Suprapubic skin (tissue), 4 donors: ENCODE data around the gene AP2M1. TPM values are rescaled to one million over a fixed set of nuclear protein-coding genes. Genes with fewer than 3 reads are reported as not detected.

Source experiments
- DNase-seq, 2 donors: peaks; one replicate each; pipeline ENCODE4 v3.0.0-alpha.2; 2019; ENCODE audit warnings: low spot score in 2 of 2
- H3K27ac ChIP-seq: fragments of 200-600 bp; sonication (generic); one replicate; pipeline ENCODE4 v1.5.1; 2019
- H3K27me3 ChIP-seq: fragments of 200-600 bp; sonication (generic); one replicate; pipeline ENCODE4 v1.5.1; 2019
- H3K36me3 ChIP-seq: fragments of 200-600 bp; sonication (generic); one replicate; pipeline ENCODE4 v1.5.1; 2019
- H3K4me1 ChIP-seq: fragments of 200-600 bp; sonication (generic); one replicate; pipeline ENCODE4 v1.5.1; 2019
- H3K4me3 ChIP-seq: fragments of 200-600 bp; sonication (generic); one replicate; pipeline ENCODE4 v1.5.1; 2019; ENCODE audit warnings: mild to moderate bottlenecking
- H3K9me3 ChIP-seq: fragments of 200-600 bp; sonication (generic); one replicate; pipeline ENCODE4 v1.5.1; 2019
- EP300 ChIP-seq: sonication (generic); formaldehyde crosslinking; IDR thresholded peaks from one replicate; pipeline ENCODE4 v1.6.1; 2017; ENCODE audit warnings: antibody characterized with exemption
- POLR2A ChIP-seq, 2 donors: fragments of 450-650 bp; IDR thresholded peaks; one replicate each; pipeline ENCODE4 v1.6.1; 2017; ENCODE audit warnings: antibody characterized with exemption in 2 of 2, mild to moderate bottlenecking in 2 of 2, moderate library complexity in 2 of 2
- POLR2AphosphoS5 ChIP-seq, 3 donors: sonication (generic); formaldehyde crosslinking; IDR thresholded peaks; one replicate each; pipeline ENCODE4 v1.6.1; 2017; ENCODE audit warnings: antibody characterized with exemption in 3 of 3
- WGBS: methylation state at CpG from one replicate; pipeline ENCODE4 v1.1.5; 2018; 5-methylcytosine and 5-hydroxymethylcytosine counted together
- total RNA-seq, 4 donors: library from RNA; depleted of rRNA; stranded (reverse); fragments of >200 nt; gene quantifications; one replicate each; pipeline ENCODE4 v1.1.0, GENCODE V29; 2016
- TF ChIP-seq, protein P1 (sequence below), 2 donors: fragments of 200-600 bp in 1 of 2; fragments of 450-650 bp in 1 of 2; sonication (generic) in 1 of 2; IDR thresholded peaks; one replicate each; pipeline ENCODE4 v1.5.1; 2016 to 2019; ENCODE audit warnings: antibody characterized with exemption in 2 of 2, mild to moderate bottlenecking in 1 of 2, moderate library complexity in 1 of 2

Gene AP2M1
- total RNA-seq, 4 donors from 2014 or later, result 112 to 137 (median 121) TPM

GRCh38 chr3:184133840-184134745 lies 40.6 kb upstream of the AP2M1 start:
- peak; percentile 87 to 90 for DNase-seq
- Histone ChIP-seq H3K4me1 (peaks cover 32% of the 10 kb centered on the region), H3K27me3 (no peaks in the 10 kb centered on the region), H3K36me3 (peaks cover 14% of the 10 kb centered on the region), H3K27ac (peak overlapping the region; percentile 94), H3K4me3 (peak overlapping the region; percentile 96), H3K9me3 (no peaks in the 10 kb centered on the region)
- 1% methylated on average over 37 of the region's 37 CpGs for whole genome bisulfite sequencing
- TF ChIP-seq POLR2A (IDR thresholded peaks at IDR 0.05), result no peak
- peak in 1 of 3 donors; percentile 41 for TF ChIP-seq POLR2AphosphoS5 (IDR thresholded peaks at IDR 0.05)

GRCh38 chr3:184134746-184135148 lies 39.9 kb upstream of the AP2M1 start:
- no peaks in the 10 kb centered on the region for H3K9me3 ChIP-seq
- H3K4me1 ChIP-seq, result peaks cover 32% of the 10 kb centered on the region
- DNase-seq, result peak in 1 of 2 donors; percentile 69
- peak overlapping the region; percentile 94 for H3K27ac ChIP-seq
- H3K27me3 ChIP-seq, result no peaks in the 10 kb centered on the region
- TF ChIP-seq POLR2A (IDR thresholded peaks at IDR 0.05) (no peak), POLR2AphosphoS5 (IDR thresholded peaks at IDR 0.05) (no peak), EP300 (no peak)
- TF ChIP-seq, protein P1, sequence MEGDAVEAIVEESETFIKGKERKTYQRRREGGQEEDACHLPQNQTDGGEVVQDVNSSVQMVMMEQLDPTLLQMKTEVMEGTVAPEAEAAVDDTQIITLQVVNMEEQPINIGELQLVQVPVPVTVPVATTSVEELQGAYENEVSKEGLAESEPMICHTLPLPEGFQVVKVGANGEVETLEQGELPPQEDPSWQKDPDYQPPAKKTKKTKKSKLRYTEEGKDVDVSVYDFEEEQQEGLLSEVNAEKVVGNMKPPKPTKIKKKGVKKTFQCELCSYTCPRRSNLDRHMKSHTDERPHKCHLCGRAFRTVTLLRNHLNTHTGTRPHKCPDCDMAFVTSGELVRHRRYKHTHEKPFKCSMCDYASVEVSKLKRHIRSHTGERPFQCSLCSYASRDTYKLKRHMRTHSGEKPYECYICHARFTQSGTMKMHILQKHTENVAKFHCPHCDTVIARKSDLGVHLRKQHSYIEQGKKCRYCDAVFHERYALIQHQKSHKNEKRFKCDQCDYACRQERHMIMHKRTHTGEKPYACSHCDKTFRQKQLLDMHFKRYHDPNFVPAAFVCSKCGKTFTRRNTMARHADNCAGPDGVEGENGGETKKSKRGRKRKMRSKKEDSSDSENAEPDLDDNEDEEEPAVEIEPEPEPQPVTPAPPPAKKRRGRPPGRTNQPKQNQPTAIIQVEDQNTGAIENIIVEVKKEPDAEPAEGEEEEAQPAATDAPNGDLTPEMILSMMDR (IDR thresholded peaks at IDR 0.05), result no peak
- under 1% methylated on average over 18 of the region's 21 CpGs for WGBS
- H3K36me3 ChIP-seq, result peaks cover 18% of the 10 kb centered on the region
- peak overlapping the region; percentile 96 for H3K4me3 ChIP-seq

DNA sequence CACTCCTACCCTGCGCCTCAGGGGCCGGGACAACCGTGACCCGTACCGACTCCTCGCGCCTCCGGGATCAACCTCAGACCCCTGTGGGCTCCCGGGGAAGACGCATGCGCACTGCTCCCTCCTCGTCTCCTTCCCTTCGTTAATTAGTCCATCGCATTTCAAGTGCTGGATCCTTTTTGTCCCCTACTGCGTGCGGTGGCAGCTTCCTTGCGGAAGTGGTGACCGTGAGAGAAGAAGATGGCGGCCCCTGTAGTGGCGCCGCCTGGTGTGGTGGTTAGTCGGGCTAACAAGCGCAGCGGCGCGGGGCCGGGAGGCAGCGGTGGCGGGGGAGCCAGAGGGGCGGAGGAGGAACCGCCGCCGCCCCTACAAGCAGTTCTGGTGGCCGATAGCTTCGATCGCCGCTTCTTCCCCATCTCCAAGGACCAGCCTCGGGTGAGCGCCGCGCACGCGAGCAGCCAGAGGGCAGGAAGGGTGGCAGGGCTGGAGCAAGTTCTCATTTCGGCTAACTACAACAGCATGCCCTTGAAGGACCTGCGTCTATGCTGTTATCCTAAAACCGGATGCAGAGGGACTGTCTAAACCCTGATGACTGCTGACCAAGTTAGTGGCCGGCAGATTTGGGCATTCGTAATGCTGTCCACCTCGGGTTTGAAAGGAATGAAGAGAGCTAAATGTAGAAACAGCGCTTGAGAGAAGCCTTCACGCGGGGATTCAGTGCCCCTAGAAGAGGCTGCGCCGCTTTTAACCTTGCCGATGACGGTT lies 39.3 kb upstream of the AP2M1 start, which contains the start of gene EIF2B5:
Gene EIF2B5 (plus strand): TSS at position 210 of the 762 bp plus-strand sequence. CDS start 28 bp downstream, at position 238.
- Histone ChIP-seq H3K27ac (peak within 1 kb of the TSS; percentile 94), H3K36me3 (peaks cover 24% of the 10 kb centered on the region), H3K9me3 (no peaks in the 10 kb centered on the region), H3K4me1 (peaks cover 32% of the 10 kb centered on the region), H3K27me3 (no peaks in the 10 kb centered on the region), H3K4me3 (peak within 1 kb of the TSS; percentile 96)
- peak; percentile 9 to 81 (median 71) for TF ChIP-seq POLR2AphosphoS5 (IDR thresholded peaks at IDR 0.05)
- TF ChIP-seq, protein P1 (IDR thresholded peaks at IDR 0.05), result peak in 1 of 2 donors; percentile 15
- TF ChIP-seq POLR2A (IDR thresholded peaks at IDR 0.05), result peak; percentile 26 to 54
- TF ChIP-seq EP300, result no peak
- DNase-seq, result peak; percentile 94 to 95
- under 1% methylated on average over 26 of the region's 56 CpGs for WGBS

GRCh38 chr3:184135911-184136260 lies 38.8 kb upstream of the AP2M1 start:
- H3K4me3 ChIP-seq, result peak overlapping the region; percentile 96
- TF ChIP-seq, protein P1 (IDR thresholded peaks at IDR 0.05), result no peak
- TF ChIP-seq EP300, result no peak
- no peak for TF ChIP-seq POLR2AphosphoS5 (IDR thresholded peaks at IDR 0.05)
- no peak for TF ChIP-seq POLR2A (IDR thresholded peaks at IDR 0.05)
- peaks cover 29% of the 10 kb centered on the region for H3K36me3 ChIP-seq
- H3K9me3 ChIP-seq, result no peaks in the 10 kb centered on the region
- DNase-seq, result no peak
- WGBS, result 3% methylated on average over 9 of the region's 9 CpGs
- peaks cover 32% of the 10 kb centered on the region for H3K4me1 ChIP-seq
- peak overlapping the region; percentile 94 for H3K27ac ChIP-seq
- H3K27me3 ChIP-seq, result no peaks in the 10 kb centered on the region

- no peak overlapping the region for H3K27ac ChIP-seq
- H3K4me3 ChIP-seq, result no peak overlapping the region
- no peaks in the 10 kb centered on the region for H3K27me3 ChIP-seq
- peaks cover 75% of the 10 kb centered on the region for H3K36me3 ChIP-seq
- H3K9me3 ChIP-seq, result no peaks in the 10 kb centered on the region
- 88% methylated on average over 10 of the region's 10 CpGs for WGBS
- TF ChIP-seq, protein P1 (IDR thresholded peaks at IDR 0.05), result no peak
- TF ChIP-seq POLR2AphosphoS5 (IDR thresholded peaks at IDR 0.05), result no peak
- no peak for TF ChIP-seq POLR2A (IDR thresholded peaks at IDR 0.05)
- TF ChIP-seq EP300, result no peak
- peaks cover 36% of the 10 kb centered on the region for H3K4me1 ChIP-seq
- DNase-seq, result no peak
These were observed 34.2 kb upstream of the AP2M1 start for GRCh38 chr3:184140436-184140835.
